GM12878 (cell line): ENCODE results near the gene DYNC1LI1.

ENCODE experiments used
- BCLAF1 ChIP-seq: fragments of 450-650 bp; IDR thresholded peaks from 2 replicates; pipeline ENCODE4 v1.6.1; 2017; ENCODE audit warnings: antibody characterized with exemption, mild to moderate bottlenecking, moderate library complexity
- CTCF ChIP-seq, 3 experiments: IDR thresholded peaks in 2 of 3; conservative IDR thresholded peaks in 1 of 3; 2 replicates each; pipeline ENCODE4 v1.5.1; 2011; ENCODE audit warnings: low read depth in 3 of 3, low read length in 3 of 3, mild to moderate bottlenecking in 3 of 3, control low read depth in 2 of 3, moderate library complexity in 2 of 3, inconsistent platforms in 1 of 3, mixed read lengths in 1 of 3; ENCODE audit not compliant: control insufficient read depth in 2 of 3, insufficient read depth in 1 of 3; ENCODE audit errors: extremely low read depth in 1 of 3
- EP300 ChIP-seq, 2 experiments: fragments of 150-350 bp in 1 of 2; IDR thresholded peaks; 2 replicates each; pipeline ENCODE4 v1.6.1; 2011 to 2012; ENCODE audit warnings: low read depth in 2 of 2, low read length in 2 of 2, borderline replicate concordance in 1 of 2, improper control_type of control experiment in 1 of 2, inconsistent platforms in 1 of 2; ENCODE audit not compliant: control insufficient read depth in 1 of 2
- JUNB ChIP-seq: IDR thresholded peaks from 2 replicates; pipeline ENCODE4 v1.6.1; 2016; ENCODE audit warnings: antibody characterized with exemption, mild to moderate bottlenecking
- NR2C2 ChIP-seq: IDR thresholded peaks from 2 replicates; pipeline ENCODE4 v1.6.1; 2011; ENCODE audit warnings: borderline replicate concordance, low read depth; ENCODE audit not compliant: control insufficient read depth, insufficient read length
- POLR2A ChIP-seq: IDR thresholded peaks from 2 replicates; pipeline ENCODE4 v1.6.1; 2011; ENCODE audit warnings: low read depth, mild to moderate bottlenecking, low read length
- RCOR1 ChIP-seq: conservative IDR thresholded peaks from 2 replicates; pipeline ENCODE4 v1.6.1; 2012; ENCODE audit warnings: low read depth, low read length, improper control_type of control experiment
- SIN3A ChIP-seq: IDR thresholded peaks from 2 replicates; pipeline ENCODE4 v1.6.1; 2012; ENCODE audit warnings: low read depth, low read length, improper control_type of control experiment
- SIX5 ChIP-seq: IDR thresholded peaks from 2 replicates; pipeline ENCODE4 v1.6.1; 2011; ENCODE audit warnings: mild to moderate bottlenecking, low read depth, low read length, moderate library complexity; ENCODE audit not compliant: severe bottlenecking
- SKIL ChIP-seq: fragments of 450-650 bp; IDR thresholded peaks from 2 replicates; pipeline ENCODE4 v1.6.1; 2017; ENCODE audit warnings: mild to moderate bottlenecking, low read depth, inconsistent platforms; ENCODE audit not compliant: poor library complexity, severe bottlenecking
- SUZ12 ChIP-seq: fragments of 200-600 bp; sonication (generic); IDR thresholded peaks from one replicate; pipeline ENCODE4 v1.6.1; 2018; ENCODE audit warnings: antibody characterized with exemption, mild to moderate bottlenecking; ENCODE audit not compliant: unreplicated experiment

- TF ChIP-seq SIN3A = no peak
- no peak for TF ChIP-seq CTCF (IDR thresholded peaks at IDR 0.05 in 2 of 3, conservative IDR thresholded peaks at IDR 0.05 in 1 of 3; ENCODE audit: control insufficient read depth in 2 of 3, extremely low read depth in 1 of 3, insufficient read depth in 1 of 3, low read depth in 3 of 3, low read length in 3 of 3)
- no peak for TF ChIP-seq JUNB
- no peak for TF ChIP-seq NR2C2
- TF ChIP-seq SUZ12 = no peak
- no peak for TF ChIP-seq POLR2A
- no peak for TF ChIP-seq SIX5
- TF ChIP-seq BCLAF1 = no peak
- TF ChIP-seq EP300 (IDR thresholded peaks at IDR 0.05; ENCODE audit: borderline replicate concordance in 1 of 2, control insufficient read depth in 1 of 2, low read depth in 2 of 2, low read length in 2 of 2) = no peak
- no peak for TF ChIP-seq RCOR1
- TF ChIP-seq SKIL = no peak
These were observed 20.5 kb upstream of the DYNC1LI1 start for GRCh38 chr3:32591186-32591585.
